SJCRH30 (cell line): Measurements from ENCODE around the gene CAMTA1. TPM values are rescaled to one million over a fixed set of nuclear protein-coding genes. Genes with fewer than 3 reads are reported as not detected.
"Not testable (repeated sequence)": the region's sequence is repeated elsewhere in the genome, so short reads cannot be mapped to it uniquely, and the experiment has no call there.

ENCODE experiments used
- DNase-seq, 2 experiments: peaks; one replicate each; pipeline ENCODE4 v3.0.0-alpha.2; 2015 to 2020
- H3K27ac ChIP-seq: fragments of 250-450 bp; sonication (Bioruptor Pico); 2 replicates; pipeline ENCODE4 v1.5.1; 2020; ENCODE audit warnings: mild to moderate bottlenecking, moderate library complexity
- H3K27me3 ChIP-seq: fragments of 250-450 bp; sonication (Bioruptor Pico); 2 replicates; pipeline ENCODE4 v1.5.1; 2020; ENCODE audit warnings: mild to moderate bottlenecking, moderate library complexity
- H3K36me3 ChIP-seq: fragments of 250-450 bp; sonication (Bioruptor Pico); 2 replicates; pipeline ENCODE4 v1.5.1; 2020; ENCODE audit warnings: mild to moderate bottlenecking, moderate library complexity
- H3K4me1 ChIP-seq: fragments of 250-450 bp; sonication (Bioruptor Pico); 2 replicates; pipeline ENCODE4 v1.5.1; 2020; ENCODE audit warnings: mild to moderate bottlenecking, moderate library complexity
- H3K4me3 ChIP-seq: fragments of 250-450 bp; sonication (Bioruptor Pico); 2 replicates; pipeline ENCODE4 v1.5.1; 2020; ENCODE audit warnings: mild to moderate bottlenecking, moderate library complexity
- H3K9me3 ChIP-seq: fragments of 250-450 bp; sonication (Bioruptor Pico); replicated peaks from 2 replicates; pipeline ENCODE4 v1.5.1; 2020; ENCODE audit warnings: mild to moderate bottlenecking, moderate library complexity
- total RNA-seq: library from RNA; depleted of rRNA; stranded (reverse); fragments of >200 nt; shearing (Covaris generic); gene quantifications from 2 replicates; pipeline ENCODE4 v1.2.3, GENCODE V29; 2014

Gene CAMTA1
- total RNA-seq, 1 experiment from 2014 or later, result 153 TPM

- no peak overlapping the region for H3K4me3 ChIP-seq
- H3K9me3 ChIP-seq, result peaks cover 4% of the 10 kb centered on the region; the same call in 1 of the 2 replicates
- DNase-seq, result no peak
- no peaks in the 10 kb centered on the region for H3K36me3 ChIP-seq
- no peak overlapping the region for H3K27ac ChIP-seq
- peaks cover 53% of the 10 kb centered on the region for H3K27me3 ChIP-seq
- H3K4me1 ChIP-seq, result no peaks in the 10 kb centered on the region
Observed at GRCh38 chr1:7594002-7594713, 808.9 kb downstream of the CAMTA1 start.

- Histone ChIP-seq H3K36me3 (no peaks in the 10 kb centered on the region), H3K27ac (no peak overlapping the region), H3K4me3 (no peak overlapping the region), H3K9me3 (peaks cover 4% of the 10 kb centered on the region; the same call in 1 of the 2 replicates), H3K4me1 (no peaks in the 10 kb centered on the region), H3K27me3 (peaks cover 50% of the 10 kb centered on the region)
- DNase-seq, result no peak
Observed at GRCh38 chr1:7594714-7595295, 809.6 kb downstream of the CAMTA1 start.

GRCh38 chr1:7595336-7595735 lies 810.1 kb downstream of the CAMTA1 start:
- no peaks in the 10 kb centered on the region for H3K36me3 ChIP-seq
- no peak overlapping the region for H3K4me3 ChIP-seq
- H3K27ac ChIP-seq, result no peak overlapping the region
- H3K4me1 ChIP-seq, result no peaks in the 10 kb centered on the region
- H3K27me3 ChIP-seq, result peaks cover 44% of the 10 kb centered on the region
- H3K9me3 ChIP-seq, result peaks cover 7% of the 10 kb centered on the region; the same call in 1 of the 2 replicates
- no peak for DNase-seq

- H3K27ac ChIP-seq, result no peak overlapping the region
- H3K4me1 ChIP-seq, result no peaks in the 10 kb centered on the region
- H3K9me3 ChIP-seq, result peaks cover 7% of the 10 kb centered on the region; the same call in 1 of the 2 replicates
- no peak for DNase-seq
- H3K27me3 ChIP-seq, result peaks cover 36% of the 10 kb centered on the region
- H3K4me3 ChIP-seq, result no peak overlapping the region
- H3K36me3 ChIP-seq, result no peaks in the 10 kb centered on the region
Observed at GRCh38 chr1:7596126-7596965, 811.1 kb downstream of the CAMTA1 start.

GRCh38 chr1:7598058-7598457 lies 812.8 kb downstream of the CAMTA1 start:
- H3K27me3 ChIP-seq, result peaks cover 19% of the 10 kb centered on the region
- H3K4me3 ChIP-seq, H3K36me3 ChIP-seq, H3K4me1 ChIP-seq, DNase-seq, H3K27ac ChIP-seq, H3K9me3 ChIP-seq: not testable (repeated sequence)

GRCh38 chr1:7604906-7605305 lies 819.7 kb downstream of the CAMTA1 start:
- H3K4me3 ChIP-seq, H3K27ac ChIP-seq, H3K4me1 ChIP-seq, DNase-seq, H3K27me3 ChIP-seq, H3K36me3 ChIP-seq, H3K9me3 ChIP-seq: not testable (repeated sequence)

GRCh38 chr1:7606096-7606495 lies 820.8 kb downstream of the CAMTA1 start:
- Histone ChIP-seq H3K36me3 (no peaks in the 10 kb centered on the region), H3K9me3 (no peaks in the 10 kb centered on the region), H3K27ac (no peak overlapping the region), H3K4me1 (no peaks in the 10 kb centered on the region), H3K4me3 (no peak overlapping the region), H3K27me3 (no peaks in the 10 kb centered on the region)
- DNase-seq, result no peak

- Histone ChIP-seq H3K4me3 (no peak overlapping the region), H3K36me3 (no peaks in the 10 kb centered on the region), H3K9me3 (no peaks in the 10 kb centered on the region), H3K27me3 (no peaks in the 10 kb centered on the region), H3K4me1 (no peaks in the 10 kb centered on the region), H3K27ac (no peak overlapping the region)
- no peak for DNase-seq
Observed at GRCh38 chr1:7607097-7607496, 821.8 kb downstream of the CAMTA1 start.

- Histone ChIP-seq H3K27me3 (no peaks in the 10 kb centered on the region), H3K36me3 (no peaks in the 10 kb centered on the region), H3K27ac (no peak overlapping the region), H3K4me1 (no peaks in the 10 kb centered on the region), H3K4me3 (no peak overlapping the region), H3K9me3 (no peaks in the 10 kb centered on the region)
- DNase-seq, result peak; percentile 21 to 23
Observed at GRCh38 chr1:7608628-7609305, 823.5 kb downstream of the CAMTA1 start.

GRCh38 chr1:7609311-7609994 lies 824.2 kb downstream of the CAMTA1 start:
- H3K36me3 ChIP-seq, result no peaks in the 10 kb centered on the region
- no peak for DNase-seq
- H3K9me3 ChIP-seq, result no peaks in the 10 kb centered on the region
- no peak overlapping the region for H3K4me3 ChIP-seq
- H3K27ac ChIP-seq, result no peak overlapping the region
- no peaks in the 10 kb centered on the region for H3K4me1 ChIP-seq
- no peaks in the 10 kb centered on the region for H3K27me3 ChIP-seq

GRCh38 chr1:7610106-7610731 lies 825.0 kb downstream of the CAMTA1 start:
- DNase-seq, result no peak
- no peaks in the 10 kb centered on the region for H3K27me3 ChIP-seq
- H3K36me3 ChIP-seq, result no peaks in the 10 kb centered on the region
- no peak overlapping the region for H3K27ac ChIP-seq
- H3K4me1 ChIP-seq, result no peaks in the 10 kb centered on the region
- no peak overlapping the region for H3K4me3 ChIP-seq
- H3K9me3 ChIP-seq, result no peaks in the 10 kb centered on the region

- Histone ChIP-seq H3K27me3 (no peaks in the 10 kb centered on the region), H3K9me3 (no peaks in the 10 kb centered on the region), H3K27ac (no peak overlapping the region), H3K4me1 (no peaks in the 10 kb centered on the region), H3K4me3 (no peak overlapping the region), H3K36me3 (no peaks in the 10 kb centered on the region)
- no peak for DNase-seq
Observed at GRCh38 chr1:7610936-7611335, 825.7 kb downstream of the CAMTA1 start.

GRCh38 chr1:7611421-7612010 lies 826.3 kb downstream of the CAMTA1 start:
- Histone ChIP-seq H3K36me3 (no peaks in the 10 kb centered on the region), H3K9me3 (no peaks in the 10 kb centered on the region), H3K4me3 (no peak overlapping the region), H3K27ac (no peak overlapping the region), H3K27me3 (no peaks in the 10 kb centered on the region), H3K4me1 (no peaks in the 10 kb centered on the region)
- no peak for DNase-seq
